ENCODE data around the gene PLPP4. TPM values are rescaled to one million over a fixed set of nuclear protein-coding genes. Genes with fewer than 3 reads are reported as not detected.

The PLPP4 gene
- total and polyA plus RNA-seq, 2 donors (not counting 3 experiments of a cell fraction or from before 2014, with no cell fraction given) = 15.5 to 36.4 TPM

- Histone ChIP-seq H3K4me1 (ENCODE audit: control insufficient read depth, extremely low read depth, insufficient read depth, low read length) (peaks cover 3% of the 10 kb centered on the region), H3K27ac (ENCODE audit: insufficient read depth, low read depth, low read length) (no peak overlapping the region), H2AFZ (ENCODE audit: low read depth, low read length) (no peak overlapping the region), H3K79me2 (ENCODE audit: control insufficient read depth, insufficient read depth, low read length) (no peaks in the 10 kb centered on the region), H3K4me3 (replicated peaks in 1 of 3; ENCODE audit: insufficient read depth in 1 of 3, low read depth in 1 of 3, low read length in 3 of 3) (no peak overlapping the region), H3K4me2 (ENCODE audit: insufficient read depth, low read length) (no peak overlapping the region), H3K9me1 (replicated peaks; ENCODE audit: control insufficient read depth, extremely low read depth, insufficient read depth, low read length) (no peaks in the 10 kb centered on the region), H3K27me3 (ENCODE audit: control insufficient read depth in 2 of 2, insufficient read depth in 2 of 2, low read length in 2 of 2) (no peaks in the 10 kb centered on the region), H3K9me3 (replicated peaks; ENCODE audit: control insufficient read depth, insufficient read depth, low read length) (no peaks in the 10 kb centered on the region), H3K9ac (replicated peaks; ENCODE audit: extremely low read depth, insufficient read depth, low read length) (no peak overlapping the region), H4K20me1 (replicated peaks; ENCODE audit: control insufficient read depth, extremely low read depth, insufficient read depth, low read length) (no peaks in the 10 kb centered on the region), H3K36me3 (ENCODE audit: control insufficient read depth in 2 of 2, extremely low read depth in 1 of 2, insufficient read depth in 2 of 2, low read length in 2 of 2) (no peaks in the 10 kb centered on the region)
- TF ChIP-seq POLR2AphosphoS5 (IDR thresholded peaks at IDR 0.05; ENCODE audit: insufficient read depth, low read depth, low read length) (no peak), EZH2 (IDR thresholded peaks at IDR 0.05; ENCODE audit: borderline replicate concordance, low read depth, low read length, severe bottlenecking) (no peak), MAX (IDR thresholded peaks at IDR 0.05; ENCODE audit: insufficient read depth, insufficient read length) (no peak), CTCF (IDR thresholded peaks at IDR 0.05; ENCODE audit: extremely low read depth in 1 of 2, insufficient read depth in 1 of 2, low read depth in 1 of 2, low read length in 2 of 2) (no peak), FOS (IDR thresholded peaks at IDR 0.05; ENCODE audit: borderline replicate concordance, insufficient read depth, low read length) (no peak), GATA2 (IDR thresholded peaks at IDR 0.05; ENCODE audit: insufficient read depth, insufficient read length, low read depth, low read length) (no peak), JUN (IDR thresholded peaks at IDR 0.05; ENCODE audit: borderline replicate concordance, insufficient read depth, insufficient read length, low read depth) (no peak), MYC (IDR thresholded peaks at IDR 0.05; ENCODE audit: low read depth, low read length) (no peak), POLR2A (IDR thresholded peaks at IDR 0.05; ENCODE audit: low read depth, low read length) (no peak)
- BruUV-seq (replicated peaks) = no TSS peak
- dilution Hi-C loops (cut with MboI; ENCODE audit: extremely low pct_ligation_motif_present, low sequenced_read_pairs) (no loop called here), intact Hi-C loops (cut with micrococcal nuclease) (no loop called here)
- DNase-seq (ENCODE audit: low read depth, low spot score) = no peak
- CTCF ChIA-PET = interaction anchor here (1.0 kb wide), 1 partner anchor 12 kb away, joined by 4 read pairs; no protein-coding TSS in a partner anchor
- POLR2A ChIA-PET = no interaction called here
- FAIRE-seq = no peak
Observed at GRCh38 chr10:120505056-120505455, 48.0 kb downstream of the PLPP4 start.
